Activated CD4-positive, alpha-beta memory T cell treated with anti-CD3 and anti-CD28 coated beads for 36 hours (primary cell): ENCODE data around the gene COL6A2. TPM values are rescaled to one million over a fixed set of nuclear protein-coding genes. Genes with fewer than 3 reads are reported as not detected.
"Not testable (repeated sequence)": the region's sequence is repeated elsewhere in the genome, so short reads cannot be mapped to it uniquely, and the experiment has no call there.

ENCODE experiments used
- CTCF ChIA-PET: fragments of 350-600 bp; sonication (Branson Sonifier 250); formaldehyde crosslinking; loops from one replicate; lab custom pipeline; 2021; ENCODE audit warnings: antibody characterized with exemption, inconsistent platforms; lab: Charles Lee
- POLR2A ChIA-PET: fragments of 350-600 bp; sonication (Branson Sonifier 250); formaldehyde crosslinking; loops from one replicate; lab custom pipeline; 2021; ENCODE audit warnings: antibody characterized with exemption; lab: Charles Lee
- DNase-seq: peaks from one replicate; pipeline ENCODE4 v3.0.0-alpha.2; 2020
- H3K27ac Mint-ChIP-seq: one replicate; pipeline ENCODE4 v1.8.0; 2021; ENCODE audit warnings: mixed read lengths
- H3K27me3 Mint-ChIP-seq: one replicate; pipeline ENCODE4 v1.8.0; 2021; ENCODE audit warnings: mixed read lengths
- H3K36me3 Mint-ChIP-seq: one replicate; pipeline ENCODE4 v1.8.0; 2021; ENCODE audit warnings: mixed read lengths
- H3K4me1 Mint-ChIP-seq: one replicate; pipeline ENCODE4 v1.8.0; 2021; ENCODE audit warnings: low read depth, mixed read lengths
- H3K4me3 Mint-ChIP-seq: one replicate; pipeline ENCODE4 v1.8.0; 2021; ENCODE audit warnings: mild to moderate bottlenecking, mixed read lengths
- H3K9me3 Mint-ChIP-seq: one replicate; pipeline ENCODE4 v1.8.0; 2021; ENCODE audit warnings: mixed read lengths
- intact Hi-C: fragments of 100-400 bp; cut with micrococcal nuclease; formaldehyde crosslinking; loops from one replicate; pipeline ENCODE4 v1.15.1; 2023
- total RNA-seq, 2 experiments: library from RNA; stranded (reverse); gene quantifications; one replicate each; pipeline ENCODE4 v1.2.3, GENCODE V29; 2021

The COL6A2 gene
- total RNA-seq, 2 experiments from 2014 or later, result 4.3 to 4.8 TPM

GRCh38 chr21:46084709-46085108 is 13.2 kb upstream of the COL6A2 start:
- no peak overlapping the region for H3K4me3 Mint-ChIP-seq
- intact Hi-C loops, result no loop called here
- H3K27me3 Mint-ChIP-seq, result no peaks in the 10 kb centered on the region
- peaks cover 2% of the 10 kb centered on the region for H3K36me3 Mint-ChIP-seq
- H3K27ac Mint-ChIP-seq, result no peak overlapping the region
- H3K9me3 Mint-ChIP-seq, result peaks cover 23% of the 10 kb centered on the region
- no peak for DNase-seq
- ChIA-PET CTCF (no interaction called here), POLR2A (no interaction called here)
- no peaks in the 10 kb centered on the region for H3K4me1 Mint-ChIP-seq

GRCh38 chr21:46085259-46085658 is 12.7 kb upstream of the COL6A2 start:
- H3K36me3 Mint-ChIP-seq, POLR2A ChIA-PET, CTCF ChIA-PET: not testable (repeated sequence)

GRCh38 chr21:46087641-46088040 is 10.3 kb upstream of the COL6A2 start:
- Mint-ChIP-seq H3K4me3 (no peak overlapping the region), H3K9me3 (peaks cover 31% of the 10 kb centered on the region), H3K4me1 (no peaks in the 10 kb centered on the region), H3K36me3 (peaks cover 2% of the 10 kb centered on the region), H3K27me3 (no peaks in the 10 kb centered on the region), H3K27ac (no peak overlapping the region)
- ChIA-PET POLR2A (no interaction called here), CTCF (no interaction called here)
- DNase-seq, result no peak
- intact Hi-C loops, result no loop called here

More at GRCh38 chr21:46085259-46085658, 12.7 kb upstream of the COL6A2 start:
- H3K4me1 Mint-ChIP-seq, H3K4me3 Mint-ChIP-seq, DNase-seq, H3K27me3 Mint-ChIP-seq, intact Hi-C loops, H3K27ac Mint-ChIP-seq: not testable (repeated sequence)
- peaks cover 25% of the 10 kb centered on the region for H3K9me3 Mint-ChIP-seq

GRCh38 chr21:46088189-46088588 is 9.7 kb upstream of the COL6A2 start:
- DNase-seq, result no peak
- no peaks in the 10 kb centered on the region for H3K27me3 Mint-ChIP-seq
- no peak overlapping the region for H3K4me3 Mint-ChIP-seq
- H3K4me1 Mint-ChIP-seq, result no peaks in the 10 kb centered on the region
- H3K9me3 Mint-ChIP-seq, result peaks cover 31% of the 10 kb centered on the region
- peaks cover 2% of the 10 kb centered on the region for H3K36me3 Mint-ChIP-seq
- ChIA-PET POLR2A (no interaction called here), CTCF (no interaction called here)
- intact Hi-C loops, result no loop called here
- H3K27ac Mint-ChIP-seq, result no peak overlapping the region

GRCh38 chr21:46089285-46089684 is 8.6 kb upstream of the COL6A2 start:
- Mint-ChIP-seq H3K36me3 (peaks cover 2% of the 10 kb centered on the region), H3K4me1 (no peaks in the 10 kb centered on the region), H3K9me3 (peaks cover 31% of the 10 kb centered on the region), H3K4me3 (no peak overlapping the region), H3K27me3 (no peaks in the 10 kb centered on the region), H3K27ac (no peak overlapping the region)
- ChIA-PET POLR2A (no interaction called here), CTCF (no interaction called here)
- no peak for DNase-seq
- intact Hi-C loops, result no loop called here

GRCh38 chr21:46091118-46091517 is 6.8 kb upstream of the COL6A2 start:
- DNase-seq, result no peak
- ChIA-PET CTCF (no interaction called here), POLR2A (no interaction called here)
- intact Hi-C loops, result no loop called here
- Mint-ChIP-seq H3K27ac (no peak overlapping the region), H3K4me1 (no peaks in the 10 kb centered on the region), H3K9me3 (peaks cover 28% of the 10 kb centered on the region), H3K27me3 (no peaks in the 10 kb centered on the region), H3K36me3 (peaks cover 2% of the 10 kb centered on the region), H3K4me3 (no peak overlapping the region)

GRCh38 chr21:46091631-46092025 is 6.3 kb upstream of the COL6A2 start:
- intact Hi-C loops, result no loop called here
- no peaks in the 10 kb centered on the region for H3K27me3 Mint-ChIP-seq
- ChIA-PET POLR2A (no interaction called here), CTCF (no interaction called here)
- H3K4me3 Mint-ChIP-seq, result no peak overlapping the region
- no peak for DNase-seq
- H3K4me1 Mint-ChIP-seq, result no peaks in the 10 kb centered on the region
- H3K9me3 Mint-ChIP-seq, result peaks cover 28% of the 10 kb centered on the region
- H3K36me3 Mint-ChIP-seq, result peaks cover 2% of the 10 kb centered on the region
- no peak overlapping the region for H3K27ac Mint-ChIP-seq

- H3K27me3 Mint-ChIP-seq, result peaks cover 2% of the 10 kb centered on the region
- H3K4me3 Mint-ChIP-seq, result no peak overlapping the region
- peaks cover 22% of the 10 kb centered on the region for H3K9me3 Mint-ChIP-seq
- CTCF ChIA-PET, result no interaction called here
- H3K36me3 Mint-ChIP-seq, result no peaks in the 10 kb centered on the region
- POLR2A ChIA-PET, result no interaction called here
- intact Hi-C loops, result no loop called here
- no peak overlapping the region for H3K27ac Mint-ChIP-seq
- no peaks in the 10 kb centered on the region for H3K4me1 Mint-ChIP-seq
- DNase-seq, result no peak
Measured at GRCh38 chr21:46092026-46092764, 5.7 kb upstream of the COL6A2 start.

- intact Hi-C loops, result no loop called here
- H3K9me3 Mint-ChIP-seq, result peaks cover 16% of the 10 kb centered on the region
- no peak overlapping the region for H3K4me3 Mint-ChIP-seq
- DNase-seq, result no peak
- CTCF ChIA-PET, result no interaction called here
- H3K27ac Mint-ChIP-seq, result no peak overlapping the region
- POLR2A ChIA-PET, result no interaction called here
- H3K36me3 Mint-ChIP-seq, result no peaks in the 10 kb centered on the region
- no peaks in the 10 kb centered on the region for H3K4me1 Mint-ChIP-seq
- peaks cover 2% of the 10 kb centered on the region for H3K27me3 Mint-ChIP-seq
Measured at GRCh38 chr21:46092811-46093667, 4.9 kb upstream of the COL6A2 start.

- Mint-ChIP-seq H3K27me3 (peaks cover 2% of the 10 kb centered on the region), H3K36me3 (no peaks in the 10 kb centered on the region), H3K4me1 (no peaks in the 10 kb centered on the region), H3K4me3 (no peak overlapping the region), H3K27ac (no peak overlapping the region), H3K9me3 (peaks cover 9% of the 10 kb centered on the region)
- ChIA-PET CTCF (no interaction called here), POLR2A (no interaction called here)
- intact Hi-C loops, result no loop called here
- no peak for DNase-seq
Measured at GRCh38 chr21:46093668-46094400, 4.1 kb upstream of the COL6A2 start.

GRCh38 chr21:46094401-46095082 is 3.4 kb upstream of the COL6A2 start:
- H3K27ac Mint-ChIP-seq, result no peak overlapping the region
- POLR2A ChIA-PET, result no interaction called here
- CTCF ChIA-PET, result interaction anchor here (1.1 kb wide), 1 partner anchor 49 kb away, joined by 4 read pairs; no protein-coding TSS in a partner anchor
- H3K4me1 Mint-ChIP-seq, result no peaks in the 10 kb centered on the region
- peaks cover 4% of the 10 kb centered on the region for H3K27me3 Mint-ChIP-seq
- intact Hi-C loops, result loop anchor here (5.0 kb wide), 1 partner anchor 122 kb away; no protein-coding TSS in a partner anchor
- DNase-seq, result no peak
- H3K4me3 Mint-ChIP-seq, result no peak overlapping the region
- H3K9me3 Mint-ChIP-seq, result peaks cover 9% of the 10 kb centered on the region
- H3K36me3 Mint-ChIP-seq, result no peaks in the 10 kb centered on the region
